Anterior cingulate cortex (tissue), 58 donors: ENCODE measurements around the gene BCAS3.
A peak's percentile ranks its signal among the peaks of the same experiment; 100 is the strongest.

Experiments used
- DNase-seq, 58 donors: peaks; one replicate each; lab custom pipeline; 2025; lab: John Stamatoyannopoulos, UW

Gene BCAS3

DNA sequence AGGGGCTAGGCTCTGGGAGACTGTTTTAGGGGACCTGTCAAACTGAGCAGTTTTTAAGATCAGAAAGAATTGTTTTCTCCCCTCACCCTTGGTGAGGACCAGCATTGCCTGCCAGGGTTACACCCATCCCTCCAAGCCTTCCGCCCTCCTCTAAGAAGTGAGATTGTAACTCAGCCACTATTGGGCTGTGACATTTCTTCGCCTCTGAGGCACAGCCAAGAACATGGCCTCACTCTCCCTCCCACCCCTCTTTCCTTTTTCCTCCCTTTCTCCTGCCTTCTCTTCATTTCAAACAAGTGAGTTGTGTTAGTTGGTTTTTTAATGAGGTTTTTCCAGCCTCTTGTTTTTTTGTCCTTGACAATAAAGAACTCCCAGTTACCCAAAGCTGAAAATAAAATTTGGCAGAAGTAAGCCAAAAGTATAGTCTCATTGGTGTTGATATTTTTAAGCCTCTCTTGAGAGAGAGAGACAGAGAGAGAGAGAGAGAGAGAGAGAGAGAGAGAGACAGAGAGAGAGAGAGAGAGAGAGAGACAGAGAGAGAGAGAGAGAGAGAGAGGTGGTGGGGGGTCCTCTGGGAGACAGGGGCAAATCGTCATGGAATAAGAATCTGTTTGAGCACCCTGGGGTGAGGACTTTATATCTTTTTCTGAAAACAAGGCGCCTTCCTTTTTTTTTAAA is 644.8 kb downstream of the BCAS3 start:
- DNase-seq = peak in 5 of 58 donors; percentile 13 to 36 (median 19)

DNA sequence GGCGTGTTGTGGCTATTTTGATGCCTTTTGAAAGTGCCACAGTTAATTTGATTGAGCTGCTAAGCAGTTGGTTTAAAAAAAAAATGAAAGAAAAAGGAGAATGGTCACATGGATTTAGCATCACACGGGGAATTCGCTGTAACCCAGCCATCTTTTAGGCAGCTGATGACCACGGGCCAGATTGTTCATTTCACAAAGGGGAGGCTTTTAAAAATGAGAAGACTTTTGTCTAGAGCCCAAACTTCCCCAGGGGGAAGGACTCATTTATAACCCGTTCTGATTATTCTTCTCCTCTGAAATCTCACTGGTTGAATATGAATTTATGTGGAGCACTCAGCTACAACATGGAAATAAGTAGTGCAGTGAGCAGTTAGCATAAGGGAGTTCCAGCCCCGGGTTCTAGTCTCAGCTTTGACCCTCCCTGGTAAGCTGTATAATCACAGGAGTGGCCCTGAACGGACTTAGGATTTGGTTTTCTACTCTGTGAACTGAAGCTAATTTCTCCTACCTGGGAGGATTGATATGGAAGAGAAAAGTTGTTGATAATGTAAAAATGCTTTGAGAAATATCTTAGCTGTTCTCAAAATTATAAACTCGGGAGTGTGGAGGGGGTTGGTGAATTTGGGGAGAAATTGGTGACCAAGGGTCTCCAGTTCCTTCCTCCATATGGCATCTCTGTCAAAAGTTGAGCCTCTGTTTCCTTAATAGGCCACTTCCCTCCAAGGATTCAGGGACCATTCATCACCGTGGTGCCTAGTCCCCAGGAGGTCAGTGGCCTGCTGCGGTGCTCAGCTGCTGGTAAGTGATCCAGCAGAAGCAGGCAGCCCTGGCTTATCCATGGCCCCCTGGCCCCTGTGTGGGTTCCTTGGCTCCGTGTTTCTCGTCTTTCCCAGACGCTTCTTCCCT is 645.6 kb downstream of the BCAS3 start:
- DNase-seq = peak in 4 of 58 donors; percentile 5 to 46 (median 16)

- DNase-seq = no peak
These were observed 646.5 kb downstream of the BCAS3 start for GRCh38 chr17:61323909-61324868.

GRCh38 chr17:61324950-61325349 is 647.3 kb downstream of the BCAS3 start:
- DNase-seq = no peak

DNA sequence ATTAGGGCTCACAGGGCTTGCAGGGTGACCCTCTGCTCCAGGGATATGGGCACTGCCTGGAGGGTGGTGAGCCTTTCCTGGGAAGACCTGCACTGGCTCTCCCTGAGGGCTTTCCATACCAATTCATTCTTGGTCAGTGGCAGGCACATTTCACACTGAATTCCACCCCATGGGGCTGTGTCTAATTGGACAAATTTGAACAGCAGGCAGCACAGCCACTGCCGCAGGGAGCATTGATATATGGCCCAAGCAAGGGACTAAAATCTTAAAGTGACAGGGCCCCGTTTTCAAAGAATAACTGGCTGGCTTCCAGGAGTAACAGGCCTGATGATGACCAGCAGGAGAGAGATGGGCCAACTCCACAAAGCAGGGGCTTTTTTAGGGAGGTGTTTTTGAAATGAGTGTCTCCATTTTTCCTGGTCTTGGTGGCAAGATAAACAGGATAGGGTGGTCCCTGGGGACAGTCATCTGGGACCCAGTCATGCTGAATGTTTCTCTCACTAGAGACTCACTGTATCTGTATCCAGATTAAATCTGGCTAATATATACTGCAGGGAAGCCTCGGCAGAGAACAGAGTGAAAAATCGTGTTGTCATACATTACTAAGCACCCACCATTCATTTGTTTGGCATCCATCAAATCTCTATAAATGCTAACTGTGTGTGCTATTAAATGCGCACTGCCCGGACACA is 647.9 kb downstream of the BCAS3 start:
- no peak for DNase-seq

DNA sequence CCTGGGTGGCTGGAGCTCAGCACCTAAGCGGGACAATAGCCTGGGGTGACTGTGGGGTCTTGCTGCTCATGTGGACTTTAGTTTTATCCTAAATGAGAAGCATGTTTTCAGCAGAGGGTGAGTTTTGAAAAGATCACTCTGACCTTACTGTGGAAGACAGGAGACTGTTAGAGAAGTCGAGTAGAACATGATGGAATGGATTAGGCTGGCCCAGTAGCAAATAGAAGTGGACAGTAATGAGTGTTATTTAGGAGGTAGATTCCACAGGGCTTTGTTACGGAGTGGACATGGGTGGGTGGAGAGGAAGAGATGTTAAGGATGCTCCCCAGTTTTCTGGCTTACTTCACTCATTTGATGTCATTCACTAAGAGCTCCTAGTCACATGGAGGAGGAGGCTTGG is 648.7 kb downstream of the BCAS3 start:
- DNase-seq = no peak

DNA sequence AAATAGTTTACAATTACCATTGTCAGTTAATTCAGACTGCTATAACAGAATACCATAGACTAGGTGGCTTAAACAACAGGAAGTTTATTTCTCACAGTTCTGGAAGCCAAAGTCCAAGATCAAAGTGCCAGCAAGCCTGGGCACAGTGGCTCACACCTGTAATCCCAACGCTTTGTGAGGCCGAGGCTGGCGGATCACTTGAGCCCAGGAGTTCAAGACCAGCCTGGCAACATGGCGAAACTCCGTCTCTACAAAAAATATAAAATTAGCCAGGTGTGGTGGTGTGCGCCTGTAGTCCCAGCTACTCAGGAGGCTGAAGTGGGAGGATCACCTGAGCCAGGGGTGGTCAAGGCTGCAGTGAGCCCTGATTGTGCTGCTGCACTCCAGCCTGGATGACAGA is 650.7 kb downstream of the BCAS3 start:
- no peak for DNase-seq

- DNase-seq = no peak
These were observed 652.8 kb downstream of the BCAS3 start for GRCh38 chr17:61330174-61331150.

DNA sequence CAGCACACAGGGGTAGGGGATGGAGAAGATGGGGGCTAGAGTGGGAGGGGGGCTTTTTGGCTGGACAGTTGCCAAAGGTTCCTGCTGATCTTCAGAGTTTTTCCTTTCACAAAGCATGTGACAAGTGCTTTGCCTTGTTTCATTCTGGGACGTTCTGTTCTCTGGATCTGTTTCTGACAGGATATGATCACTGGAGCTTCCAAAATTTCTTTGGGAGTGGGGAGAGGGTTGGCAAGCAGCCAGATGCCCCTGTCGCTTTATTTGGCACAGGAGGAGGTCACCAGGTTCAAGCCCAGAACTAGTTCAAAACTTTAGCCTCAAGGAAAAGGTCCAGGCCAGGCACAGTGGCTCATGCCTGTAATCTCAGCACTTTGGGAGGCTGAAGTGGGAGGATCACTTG is 653.5 kb downstream of the BCAS3 start:
- peak in 3 of 58 donors; percentile 7 to 22 (median 8) for DNase-seq

- DNase-seq = no peak
These were observed 654.2 kb downstream of the BCAS3 start for GRCh38 chr17:61331886-61332285.

DNA sequence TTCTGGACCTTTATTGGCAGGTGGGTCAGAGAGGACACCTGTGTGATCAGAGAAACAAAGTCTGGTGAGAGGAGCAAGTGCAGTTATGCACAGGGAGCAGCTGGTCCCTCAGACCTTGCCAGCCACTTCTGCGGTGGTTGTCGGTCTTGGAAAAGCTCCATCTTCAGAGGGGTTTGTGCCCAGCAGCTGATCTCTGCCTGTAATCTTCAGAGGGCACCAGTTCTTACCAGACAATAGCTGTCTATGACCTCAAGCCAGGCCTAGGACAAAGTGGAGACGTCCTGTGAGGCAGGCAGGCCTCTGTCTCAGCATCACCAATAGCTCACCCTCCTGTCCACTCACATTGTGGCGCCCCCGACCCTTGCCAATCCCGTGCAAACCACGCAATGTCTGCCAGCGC is 655.5 kb downstream of the BCAS3 start:
- DNase-seq = no peak

DNA sequence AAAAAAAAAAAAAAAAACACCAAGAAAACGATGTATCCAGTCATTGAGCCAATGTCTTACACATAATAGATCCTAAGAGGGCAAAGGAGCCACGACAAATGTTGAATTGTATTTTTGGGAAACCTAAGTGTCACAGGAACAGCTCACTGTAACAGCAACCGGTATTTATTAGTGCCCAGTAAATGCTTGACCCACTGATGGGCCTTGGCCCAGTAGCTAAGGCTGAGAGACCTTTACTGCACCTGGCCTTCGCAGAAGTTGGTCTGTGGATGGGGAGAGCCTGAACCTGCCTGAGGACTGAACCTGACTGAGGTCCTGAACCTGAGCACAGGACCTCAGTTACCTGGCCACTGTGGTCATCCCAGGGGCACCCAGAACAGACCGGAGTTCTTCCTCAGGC is 657.0 kb downstream of the BCAS3 start:
- no peak for DNase-seq

GRCh38 chr17:61335105-61335844 is 657.6 kb downstream of the BCAS3 start:
- no peak for DNase-seq

GRCh38 chr17:61335845-61336655 is 658.4 kb downstream of the BCAS3 start:
- DNase-seq = no peak

DNA sequence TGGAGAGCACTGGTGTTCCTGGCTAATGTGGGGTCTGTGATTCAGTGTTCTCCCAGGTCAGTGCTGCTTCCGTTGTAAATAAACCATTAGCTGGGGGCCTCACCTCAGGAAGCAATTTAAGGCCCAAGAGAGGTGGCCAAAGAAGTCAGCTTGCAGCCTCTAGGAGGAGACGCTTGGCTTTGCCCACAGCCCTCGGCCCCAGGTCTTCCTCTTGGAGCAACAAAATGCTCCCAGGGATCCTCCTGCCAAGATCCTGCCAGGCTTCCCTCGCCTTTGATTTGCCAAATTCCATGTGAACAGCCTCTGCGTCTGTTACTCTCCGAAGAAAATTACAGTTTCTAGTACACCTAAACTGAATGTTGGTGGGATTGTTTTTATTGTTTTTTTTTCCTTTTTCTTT is 659.6 kb downstream of the BCAS3 start:
- DNase-seq = peak in 10 of 58 donors; percentile 3 to 36 (median 16)

DNA sequence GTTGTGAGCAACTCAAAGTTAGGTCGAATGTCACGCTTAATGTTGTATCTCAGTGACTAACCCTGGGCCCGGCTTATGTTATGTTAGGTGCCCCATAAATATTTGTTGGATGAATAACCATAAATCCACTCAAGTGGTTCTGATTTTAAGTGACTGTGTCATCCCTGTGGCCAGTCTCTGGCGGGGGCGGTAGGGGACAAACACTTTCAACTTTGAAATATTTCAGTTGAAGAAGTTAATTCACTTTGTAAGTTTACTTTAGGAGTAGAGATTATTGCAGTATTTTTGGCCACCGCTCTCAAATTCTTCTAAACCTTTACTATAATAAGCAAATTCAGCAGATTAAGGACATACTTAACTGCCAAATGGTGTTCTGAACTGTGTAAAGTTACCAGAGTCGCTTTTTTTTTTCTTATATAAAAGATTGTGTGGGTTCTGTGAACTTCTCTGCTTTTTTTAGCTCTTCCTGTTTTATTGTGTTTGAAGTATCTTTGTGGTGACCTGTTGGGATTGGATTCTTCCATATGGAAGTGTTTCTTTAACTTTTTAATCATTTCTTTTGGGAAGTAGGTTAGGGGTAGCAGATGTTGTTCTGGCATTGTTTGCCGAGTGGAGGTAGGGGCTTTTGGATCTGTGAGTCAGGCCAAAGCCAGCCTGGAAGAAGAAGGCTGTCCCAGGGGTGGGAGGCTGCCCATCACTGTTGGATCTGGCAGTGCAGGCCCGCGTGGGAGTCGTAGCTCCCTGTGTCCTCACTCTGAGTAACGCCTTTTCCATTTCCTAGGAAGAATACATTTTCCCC is 660.5 kb downstream of the BCAS3 start:
- DNase-seq = peak in 1 of 58 donors; percentile 13
